ENCODE results near the gene ZNF136. TPM values are rescaled to one million over a fixed set of nuclear protein-coding genes. Genes with fewer than 3 reads are reported as not detected.

Gene ZNF136
- polyA plus RNA-seq, 1 experiment: 4.0 TPM

DNA sequence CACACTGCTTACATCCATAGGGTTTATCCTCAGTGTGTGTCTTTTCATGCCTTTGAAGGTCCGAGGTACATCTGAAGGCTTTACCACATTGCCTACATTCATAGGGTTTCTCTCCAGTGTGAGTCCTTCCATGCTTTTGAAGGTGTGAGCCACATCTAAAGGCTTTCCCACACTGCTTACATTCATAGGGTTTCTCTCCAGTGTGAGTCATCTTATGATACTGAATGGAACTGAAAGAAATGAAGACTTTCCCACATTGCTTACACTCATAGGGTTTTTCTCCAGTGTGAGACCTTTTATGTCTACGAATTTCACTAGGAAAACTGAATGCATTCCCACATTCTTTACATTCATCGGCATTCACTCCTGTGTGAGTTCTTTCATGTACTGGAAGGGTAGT is 29.8 kb upstream of the ZNF136 start:
- ChIA-PET CTCF (no interaction called here), POLR2A (no interaction called here)
- TF ChIP-seq, protein P1, sequence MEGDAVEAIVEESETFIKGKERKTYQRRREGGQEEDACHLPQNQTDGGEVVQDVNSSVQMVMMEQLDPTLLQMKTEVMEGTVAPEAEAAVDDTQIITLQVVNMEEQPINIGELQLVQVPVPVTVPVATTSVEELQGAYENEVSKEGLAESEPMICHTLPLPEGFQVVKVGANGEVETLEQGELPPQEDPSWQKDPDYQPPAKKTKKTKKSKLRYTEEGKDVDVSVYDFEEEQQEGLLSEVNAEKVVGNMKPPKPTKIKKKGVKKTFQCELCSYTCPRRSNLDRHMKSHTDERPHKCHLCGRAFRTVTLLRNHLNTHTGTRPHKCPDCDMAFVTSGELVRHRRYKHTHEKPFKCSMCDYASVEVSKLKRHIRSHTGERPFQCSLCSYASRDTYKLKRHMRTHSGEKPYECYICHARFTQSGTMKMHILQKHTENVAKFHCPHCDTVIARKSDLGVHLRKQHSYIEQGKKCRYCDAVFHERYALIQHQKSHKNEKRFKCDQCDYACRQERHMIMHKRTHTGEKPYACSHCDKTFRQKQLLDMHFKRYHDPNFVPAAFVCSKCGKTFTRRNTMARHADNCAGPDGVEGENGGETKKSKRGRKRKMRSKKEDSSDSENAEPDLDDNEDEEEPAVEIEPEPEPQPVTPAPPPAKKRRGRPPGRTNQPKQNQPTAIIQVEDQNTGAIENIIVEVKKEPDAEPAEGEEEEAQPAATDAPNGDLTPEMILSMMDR (IDR thresholded peaks at IDR 0.05; ENCODE audit: low read depth, low read length): no peak
- Histone ChIP-seq H3K27me3 (ENCODE audit: control insufficient read depth, insufficient read depth, low read length) (no peaks in the 10 kb centered on the region), H3K27ac (ENCODE audit: low read depth, low read length) (no peak overlapping the region), H3K4me3 (ENCODE audit: low read depth, low read length) (no peak overlapping the region), H3K9me3 (ENCODE audit: control insufficient read depth, insufficient read depth, low read length) (peaks cover 72% of the 10 kb centered on the region)
- DNase-seq (ENCODE audit: low read depth, low spot score): no peak

DNA sequence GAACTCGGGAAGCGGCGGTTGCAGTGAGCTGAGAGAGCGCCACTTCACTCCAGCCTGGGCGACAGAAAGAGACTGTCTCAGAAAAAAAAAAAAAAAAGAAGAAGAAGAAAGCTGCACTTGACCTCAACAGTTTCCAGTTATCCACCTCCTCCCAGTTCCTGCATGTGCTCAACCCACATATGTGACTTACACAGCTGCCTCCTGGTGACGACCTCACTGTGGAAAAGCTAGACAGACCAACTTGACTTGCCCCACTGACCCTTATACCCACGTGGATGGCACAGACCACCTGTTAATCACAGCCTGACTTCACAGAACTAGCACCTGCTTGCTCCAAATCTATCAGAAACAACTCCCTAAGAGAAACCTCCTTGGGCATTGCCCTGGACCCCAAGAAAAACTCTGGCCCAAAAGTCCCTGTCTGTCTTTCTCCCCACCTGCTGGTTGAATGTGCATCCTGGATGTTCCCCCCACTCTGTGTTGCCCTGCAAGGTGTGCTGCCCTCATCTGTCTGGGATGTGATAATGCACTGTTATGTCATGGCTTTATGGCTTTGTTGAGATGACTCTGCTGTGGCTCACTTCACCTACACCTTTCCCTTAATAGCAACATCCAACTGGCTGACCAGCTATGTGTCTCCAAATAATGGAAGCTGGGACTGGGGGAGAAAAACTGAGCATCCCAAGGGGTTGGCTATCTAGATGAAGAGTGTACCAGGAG is 25.5 kb upstream of the ZNF136 start:
- peaks cover 49% of the 10 kb centered on the region for H3K9me3 ChIP-seq (ENCODE audit: control insufficient read depth, insufficient read depth, low read length)
- no peak for DNase-seq (ENCODE audit: low read depth, low spot score)
- POLR2A ChIA-PET: interaction anchor here (0.7 kb wide), 2 partner anchors 19 to 654 kb away, joined by 4 to 8 read pairs; partner anchors contain the start of gene JUNB
- no peak overlapping the region for H3K4me3 ChIP-seq (ENCODE audit: low read depth, low read length)
- TF ChIP-seq, protein P1 (IDR thresholded peaks at IDR 0.05; ENCODE audit: low read depth, low read length): no peak
- peak overlapping the region; percentile 11 for H3K27ac ChIP-seq (ENCODE audit: low read depth, low read length)
- CTCF ChIA-PET: interaction anchor here (0.7 to 1.4 kb wide), 4 partner anchors 46 to 173 kb away, joined by 5 to 8 read pairs (median 7); no protein-coding TSS in a partner anchor
- no peaks in the 10 kb centered on the region for H3K27me3 ChIP-seq (ENCODE audit: control insufficient read depth, insufficient read depth, low read length)

- Histone ChIP-seq H3K9me3 (ENCODE audit: control insufficient read depth, insufficient read depth, low read length) (peaks cover 41% of the 10 kb centered on the region), H3K27me3 (ENCODE audit: control insufficient read depth, insufficient read depth, low read length) (no peaks in the 10 kb centered on the region), H3K4me3 (ENCODE audit: low read depth, low read length) (peak overlapping the region; percentile 75), H3K27ac (ENCODE audit: low read depth, low read length) (peak overlapping the region; percentile 12)
- TF ChIP-seq, protein P1 (IDR thresholded peaks at IDR 0.05; ENCODE audit: low read depth, low read length): no peak
- ChIA-PET CTCF (interaction anchor here (2.3 to 2.7 kb wide), 3 partner anchors 49 to 216 kb away, joined by 16 to 33 read pairs (median 26); no protein-coding TSS in a partner anchor), POLR2A (interaction anchor here (1.4 kb wide), 1 partner anchor 18 kb away, joined by 4 read pairs; the partner anchor contains the start of gene ZNF625)
- no peak for DNase-seq (ENCODE audit: low read depth, low spot score)
Observed at GRCh38 chr19:12139269-12139668, 23.6 kb upstream of the ZNF136 start.

- TF ChIP-seq, protein P1 (IDR thresholded peaks at IDR 0.05; ENCODE audit: low read depth, low read length): no peak
- peak; percentile 78 for DNase-seq (ENCODE audit: low read depth, low spot score)
- peak within 1 kb of the TSS; percentile 66 for H3K27ac ChIP-seq (ENCODE audit: low read depth, low read length)
- peak within 1 kb of the TSS; percentile 75 for H3K4me3 ChIP-seq (ENCODE audit: low read depth, low read length)
- ChIA-PET POLR2A (interaction anchor here (0.6 to 1.7 kb wide), 8 partner anchors 17 to 343 kb away, joined by 3 to 6 read pairs (median 4); partner anchors contain the start of genes ZNF433, ZNF625 and ZNF700), CTCF (interaction anchor here (0.7 to 2.7 kb wide), 12 partner anchors 8 to 342 kb away, joined by 3 to 33 read pairs (median 6); partner anchors contain the start of gene ZNF442)
- H3K27me3 ChIP-seq (ENCODE audit: control insufficient read depth, insufficient read depth, low read length): no peaks in the 10 kb centered on the region
- peaks cover 38% of the 10 kb centered on the region for H3K9me3 ChIP-seq (ENCODE audit: control insufficient read depth, insufficient read depth, low read length)
Observed at GRCh38 chr19:12139885-12140544, 22.9 kb upstream of the ZNF136 start, which contains the start of gene ZNF20. Gene ZNF20, minus strand, starts transcription at chr19:12140350. Its CDS starts 168 bp downstream, at chr19:12140182.
